HEK293 (cell line): ENCODE data around the gene UBE4A.

Experiments
- ATF2 ChIP-seq: fragments of 450-650 bp; formaldehyde crosslinking; IDR thresholded peaks from 2 replicates; pipeline ENCODE4 v1.5.1; 2016; ENCODE audit warnings: missing biosample characterization, missing genetic modification characterization, low read depth
- GFI1B ChIP-seq: fragments of 450-650 bp; formaldehyde crosslinking; IDR thresholded peaks from 2 replicates; pipeline ENCODE4 v1.5.1; 2016; ENCODE audit warnings: missing biosample characterization, missing genetic modification characterization
- KLF8 ChIP-seq: fragments of 450-650 bp; formaldehyde crosslinking; IDR thresholded peaks from 2 replicates; pipeline ENCODE4 v1.5.1; 2016; ENCODE audit warnings: missing biosample characterization, missing genetic modification characterization
- KLF9 ChIP-seq: fragments of 450-650 bp; formaldehyde crosslinking; IDR thresholded peaks from 2 replicates; pipeline ENCODE4 v1.5.1; 2016; ENCODE audit warnings: missing biosample characterization, missing genetic modification characterization, low read depth
- PRDM1 ChIP-seq: fragments of 450-650 bp; formaldehyde crosslinking; IDR thresholded peaks from 2 replicates; pipeline ENCODE4; 2016; ENCODE audit warnings: missing biosample characterization, missing genetic modification characterization
- RBAK ChIP-seq: fragments of 450-650 bp; formaldehyde crosslinking; IDR thresholded peaks from 2 replicates; pipeline ENCODE4 v1.5.1; 2016; ENCODE audit warnings: missing biosample characterization, missing genetic modification characterization
- SP3 ChIP-seq: fragments of 450-650 bp; formaldehyde crosslinking; IDR thresholded peaks from 2 replicates; pipeline ENCODE4 v1.5.1; 2016; ENCODE audit warnings: missing biosample characterization, missing genetic modification characterization
- TCF7L2 ChIP-seq: IDR thresholded peaks from 2 replicates; pipeline ENCODE4 v1.6.1; 2011; ENCODE audit warnings: low read depth, mild to moderate bottlenecking, inconsistent platforms, low read length, moderate library complexity, borderline replicate concordance
- ZBTB44 ChIP-seq: fragments of 450-650 bp; IDR thresholded peaks from 2 replicates; pipeline ENCODE4 v1.5.1; 2018; ENCODE audit warnings: missing biosample characterization, mild to moderate bottlenecking, missing genetic modification characterization
- ZNF138 ChIP-seq: fragments of 450-650 bp; formaldehyde crosslinking; IDR thresholded peaks from 2 replicates; pipeline ENCODE4 v1.5.1; 2016; ENCODE audit warnings: missing biosample characterization, missing genetic modification characterization, borderline replicate concordance
- ZNF146 ChIP-seq: fragments of 450-650 bp; formaldehyde crosslinking; IDR thresholded peaks from 2 replicates; pipeline ENCODE4 v1.5.1; 2016; ENCODE audit warnings: missing biosample characterization, missing genetic modification characterization
- ZNF175 ChIP-seq: fragments of 450-650 bp; formaldehyde crosslinking; IDR thresholded peaks from 2 replicates; pipeline ENCODE4 v1.5.1; 2016; ENCODE audit warnings: missing biosample characterization, missing genetic modification characterization
- ZNF202 ChIP-seq: fragments of 450-650 bp; formaldehyde crosslinking; IDR thresholded peaks from 2 replicates; pipeline ENCODE4 v1.5.1; 2016; ENCODE audit warnings: missing biosample characterization, missing genetic modification characterization, borderline replicate concordance
- ZNF223 ChIP-seq: fragments of 450-650 bp; formaldehyde crosslinking; IDR thresholded peaks from 2 replicates; pipeline ENCODE4 v1.5.1; 2016; ENCODE audit warnings: missing biosample characterization, missing genetic modification characterization
- ZNF274 ChIP-seq, 2 experiments: fragments of 200-500 bp in 1 of 2; fragments of 450-650 bp in 1 of 2; sonication (Bioruptor generic) in 1 of 2; formaldehyde crosslinking in 1 of 2; IDR thresholded peaks; 2 replicates each; pipeline versions ENCODE4 v1.5.1 to v1.6.1; 2014 to 2016; ENCODE audit warnings: borderline replicate concordance in 1 of 2, inconsistent platforms in 1 of 2, low read length in 1 of 2, missing biosample characterization in 1 of 2, missing genetic modification characterization in 1 of 2
- ZNF280D ChIP-seq: fragments of 450-650 bp; formaldehyde crosslinking; IDR thresholded peaks from 2 replicates; pipeline ENCODE4 v1.5.1; 2016; ENCODE audit warnings: missing biosample characterization, missing genetic modification characterization
- ZNF398 ChIP-seq: fragments of 450-650 bp; formaldehyde crosslinking; IDR thresholded peaks from 2 replicates; pipeline ENCODE4 v1.5.1; 2017; ENCODE audit warnings: missing biosample characterization, missing genetic modification characterization
- ZNF449 ChIP-seq: fragments of 450-650 bp; formaldehyde crosslinking; IDR thresholded peaks from 2 replicates; pipeline ENCODE4 v1.5.1; 2017; ENCODE audit warnings: missing biosample characterization, mild to moderate bottlenecking, missing genetic modification characterization, moderate library complexity
- ZNF473 ChIP-seq: fragments of 450-650 bp; formaldehyde crosslinking; IDR thresholded peaks from 2 replicates; pipeline ENCODE4 v1.5.1; 2017; ENCODE audit warnings: missing biosample characterization, missing genetic modification characterization
- ZNF488 ChIP-seq: fragments of 450-650 bp; formaldehyde crosslinking; IDR thresholded peaks from 2 replicates; pipeline ENCODE4 v1.5.1; 2016; ENCODE audit warnings: missing biosample characterization, missing genetic modification characterization
- ZNF530 ChIP-seq: fragments of 450-650 bp; formaldehyde crosslinking; IDR thresholded peaks from 2 replicates; pipeline ENCODE4 v1.5.1; 2016; ENCODE audit warnings: low read depth, missing biosample characterization, missing genetic modification characterization
- ZNF544 ChIP-seq: fragments of 450-650 bp; formaldehyde crosslinking; IDR thresholded peaks from 2 replicates; pipeline ENCODE4 v1.5.0; 2017; ENCODE audit warnings: missing biosample characterization, missing genetic modification characterization
- ZNF549 ChIP-seq: fragments of 450-650 bp; IDR thresholded peaks from 2 replicates; pipeline ENCODE4 v1.5.1; 2018; ENCODE audit warnings: missing biosample characterization, missing genetic modification characterization, mild to moderate bottlenecking, inconsistent platforms, moderate library complexity
- ZNF560 ChIP-seq: fragments of 450-650 bp; formaldehyde crosslinking; IDR thresholded peaks from 2 replicates; pipeline ENCODE4 v1.5.1; 2017; ENCODE audit warnings: missing biosample characterization, missing genetic modification characterization, borderline replicate concordance
- ZNF600 ChIP-seq: fragments of 450-650 bp; formaldehyde crosslinking; IDR thresholded peaks from 2 replicates; pipeline ENCODE4 v1.5.1; 2016; ENCODE audit warnings: missing biosample characterization, missing genetic modification characterization
- ZNF654 ChIP-seq: fragments of 450-650 bp; formaldehyde crosslinking; IDR thresholded peaks from 2 replicates; pipeline ENCODE4 v1.5.1; 2016; ENCODE audit warnings: low read depth, missing biosample characterization, missing genetic modification characterization
- ZNF658 ChIP-seq: fragments of 450-650 bp; formaldehyde crosslinking; IDR thresholded peaks from 2 replicates; pipeline ENCODE4; 2016; ENCODE audit warnings: missing biosample characterization, missing genetic modification characterization
- ZNF776 ChIP-seq: fragments of 450-650 bp; formaldehyde crosslinking; IDR thresholded peaks from 2 replicates; pipeline ENCODE4 v1.5.0; 2017; ENCODE audit warnings: missing biosample characterization, missing genetic modification characterization, borderline replicate concordance
- ZXDB ChIP-seq: fragments of 450-650 bp; formaldehyde crosslinking; IDR thresholded peaks from 2 replicates; pipeline ENCODE4 v1.5.1; 2016; ENCODE audit warnings: missing biosample characterization, missing genetic modification characterization

UBE4A gene

GRCh38 chr11:118437208-118438125 is 78.1 kb downstream of the UBE4A start (continued):
- TF ChIP-seq ZBTB44 (tag by site-specific recombination) (no peak), ZNF488 (no peak), ZNF274 (IDR thresholded peaks at IDR 0.05; ENCODE audit: low read length) (no peak), ZNF274 (tag by site-specific recombination; IDR thresholded peaks at IDR 0.05; ENCODE audit: borderline replicate concordance) (no peak), ZNF473 (tag by site-specific recombination) (no peak), KLF9 (tag by site-specific recombination) (peak; percentile 84), TCF7L2 (no peak), ZNF223 (tag by site-specific recombination) (no peak), ZNF202 (tag by site-specific recombination) (no peak), ZNF449 (tag by site-specific recombination) (no peak), PRDM1 (peak; percentile 80; the same call in 1 of the 2 replicates), SP3 (peak; percentile 62), ZNF146 (no peak), ZXDB (tag by site-specific recombination) (peak; percentile 1; the same call in 1 of the 2 replicates), ZNF280D (no peak), GFI1B (tag by site-specific recombination) (no peak), ZNF776 (no peak), ZNF549 (tag by site-specific recombination) (no peak), ZNF600 (tag by site-specific recombination) (peak; percentile 42; the same call in 1 of the 2 replicates), ZNF138 (tag by site-specific recombination) (no peak), ZNF175 (tag by site-specific recombination) (no peak), ZNF398 (peak; percentile 94), ZNF530 (tag by site-specific recombination) (no peak), ATF2 (peak; percentile 82), KLF8 (peak; percentile 36; the same call in 1 of the 2 replicates), RBAK (tag by site-specific recombination) (no peak), ZNF544 (tag by site-specific recombination) (no peak), ZNF654 (no peak), ZNF658 (tag by site-specific recombination) (no peak), ZNF560 (no peak)
